ENCODE data around the gene CCDC124.

DNA sequence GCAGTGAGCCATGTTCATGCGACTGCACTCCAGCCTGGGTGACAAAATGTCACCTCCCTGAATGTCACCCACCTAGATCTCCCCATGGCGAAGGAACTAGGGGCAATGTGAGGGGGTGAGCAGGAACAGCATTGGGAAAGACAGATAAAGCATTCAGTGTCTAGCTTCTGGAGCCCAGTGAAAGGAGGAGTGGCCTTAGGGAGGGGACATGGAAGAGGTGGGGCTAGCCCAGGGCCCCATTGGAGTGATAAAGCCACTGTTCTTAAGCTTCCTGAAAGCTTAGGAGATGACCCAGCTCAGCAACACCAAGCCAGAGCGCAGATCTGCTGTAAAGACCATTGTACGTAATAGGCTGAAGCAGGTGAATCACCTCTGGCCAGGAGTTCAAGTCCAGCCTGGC, 21.1 kb downstream of the CCDC124 start:
- TF ChIP-seq ELF4 (IDR thresholded peaks at IDR 0.05) (no peak), NFRKB (IDR thresholded peaks at IDR 0.05) (no peak), SUZ12 (IDR thresholded peaks at IDR 0.05) (no peak), BHLHE40 (IDR thresholded peaks at IDR 0.05; ENCODE audit: borderline replicate concordance) (no peak), ZNF384 (IDR thresholded peaks at IDR 0.05) (no peak)
